Suppressor macrophage (primary cell): Measurements from ENCODE around the gene PSMD11.
A peak's percentile ranks its signal among the peaks of the same experiment; 100 is the strongest.

Experiments used
- DNase-seq, 4 experiments: peaks; one replicate each; pipeline ENCODE4 v3.0.0-alpha.2; 2020 to 2022

Gene PSMD11

GRCh38 chr17:32491371-32492263 lies 47.3 kb downstream of the PSMD11 start:
- DNase-seq = peak in 2 of 4 experiments; percentile 28 to 45

GRCh38 chr17:32492264-32492589 lies 47.9 kb downstream of the PSMD11 start:
- DNase-seq = no peak

- peak; percentile 30 to 67 (median 48) for DNase-seq
Measured at GRCh38 chr17:32492648-32493289, 48.5 kb downstream of the PSMD11 start.

- DNase-seq = no peak
Measured at GRCh38 chr17:32493571-32493970, 49.3 kb downstream of the PSMD11 start.

- no peak for DNase-seq
Measured at GRCh38 chr17:32493976-32494513, 49.7 kb downstream of the PSMD11 start.

- DNase-seq = peak in 1 of 4 experiments; percentile 18
Measured at GRCh38 chr17:32494621-32495358, 50.5 kb downstream of the PSMD11 start.

- peak in 3 of 4 experiments; percentile 60 to 74 (median 62) for DNase-seq
Measured at GRCh38 chr17:32495359-32496231, 51.3 kb downstream of the PSMD11 start.

- no peak for DNase-seq
Measured at GRCh38 chr17:32496395-32497073, 52.2 kb downstream of the PSMD11 start.

- DNase-seq = no peak
Measured at GRCh38 chr17:32497431-32498205, 53.3 kb downstream of the PSMD11 start.

- DNase-seq = no peak
Measured at GRCh38 chr17:32498391-32498790, 54.1 kb downstream of the PSMD11 start.

GRCh38 chr17:32502013-32502412 lies 57.7 kb downstream of the PSMD11 start:
- no peak for DNase-seq

GRCh38 chr17:32502710-32503109 lies 58.4 kb downstream of the PSMD11 start:
- DNase-seq = no peak

GRCh38 chr17:32503251-32504165 lies 59.2 kb downstream of the PSMD11 start:
- DNase-seq = peak; percentile 79 to 92 (median 84)

- peak; percentile 47 to 72 (median 62) for DNase-seq
Measured at GRCh38 chr17:32504166-32504990, 60.1 kb downstream of the PSMD11 start.

GRCh38 chr17:32508926-32509325 lies 64.6 kb downstream of the PSMD11 start:
- DNase-seq = no peak

- no peak for DNase-seq
Measured at GRCh38 chr17:32510466-32510865, 66.2 kb downstream of the PSMD11 start.

GRCh38 chr17:32512328-32512727 lies 68.0 kb downstream of the PSMD11 start:
- no peak for DNase-seq

- no peak for DNase-seq
Measured at GRCh38 chr17:32513579-32513978, 69.3 kb downstream of the PSMD11 start.
